OCI-LY1 (cell line): ENCODE results near the gene POLD4.

Source experiments
- CTCF ChIP-seq: fragments of 200-600 bp; sonication (generic), shearing (Covaris generic); IDR thresholded peaks from 2 replicates; pipeline ENCODE4 v1.5.1; 2017; ENCODE audit warnings: mild to moderate bottlenecking, antibody characterized with exemption, low read length, moderate library complexity, mixed read lengths
- EZH2 ChIP-seq: fragments of 200-600 bp; sonication (generic), shearing (Covaris generic); IDR thresholded peaks from 2 replicates; pipeline ENCODE4 v1.8.0; 2017; ENCODE audit warnings: borderline replicate concordance, mixed run types, mild to moderate bottlenecking, antibody characterized with exemption, low read length, moderate library complexity, mixed read lengths

GRCh38 chr11:67312187-67313021 is 40.9 kb downstream of the POLD4 start:
- TF ChIP-seq EZH2 (no peak), CTCF (no peak)
